Rectal smooth muscle tissue (tissue), 1 donor: ENCODE measurements around the gene PARVB.
"Not testable (repeated sequence)": the region's sequence is repeated elsewhere in the genome, so short reads cannot be mapped to it uniquely, and the experiment has no call there.

Experiments used
- H3K27ac ChIP-seq: one replicate; pipeline ENCODE4 v1.7.0; 2013; ENCODE audit warnings: low read depth, low read length, inconsistent platforms
- H3K27me3 ChIP-seq: one replicate; pipeline ENCODE4 v1.7.0; 2013; ENCODE audit warnings: low read length; ENCODE audit not compliant: control insufficient read depth, insufficient read depth
- H3K36me3 ChIP-seq: one replicate; pipeline ENCODE4 v1.7.0; 2013; ENCODE audit warnings: low read length; ENCODE audit not compliant: control insufficient read depth, insufficient read depth
- H3K4me1 ChIP-seq: one replicate; pipeline ENCODE4 v1.7.0; 2013; ENCODE audit warnings: low read length; ENCODE audit not compliant: control insufficient read depth, insufficient read depth
- H3K4me3 ChIP-seq: one replicate; pipeline ENCODE4 v1.7.0; 2013; ENCODE audit warnings: low read length
- H3K9ac ChIP-seq: one replicate; pipeline ENCODE4 v1.7.0; 2013; ENCODE audit warnings: low read length

The PARVB gene

DNA sequence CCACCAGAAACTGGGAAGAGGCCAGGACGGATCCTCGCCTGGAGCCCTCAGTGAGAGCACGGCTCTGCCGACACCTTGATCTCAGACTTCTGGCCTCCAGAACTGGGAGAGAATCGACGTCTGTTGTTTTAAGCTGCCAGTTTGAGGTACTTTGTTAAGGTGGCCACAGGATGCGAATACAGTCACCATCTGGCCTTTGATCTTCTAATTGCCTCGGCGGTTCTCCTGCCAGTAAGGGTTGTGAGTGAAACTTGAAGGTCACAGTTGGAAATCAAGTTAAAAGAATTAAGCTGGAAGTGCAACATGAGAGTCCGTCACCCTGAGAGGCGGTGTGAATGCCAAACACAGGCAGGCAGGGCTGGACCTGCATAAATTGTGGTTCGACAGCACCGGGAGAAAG, 27.9 kb downstream of the PARVB start:
- H3K9ac ChIP-seq = no peak overlapping the region
- no peak overlapping the region for H3K27ac ChIP-seq
- H3K4me1 ChIP-seq = no peaks in the 10 kb centered on the region

GRCh38 chr22:44055805-44056204, 31.7 kb downstream of the PARVB start:
- H3K9ac ChIP-seq = no peak overlapping the region
- no peaks in the 10 kb centered on the region for H3K36me3 ChIP-seq
- H3K4me1 ChIP-seq = peaks cover 6% of the 10 kb centered on the region
- no peaks in the 10 kb centered on the region for H3K27me3 ChIP-seq
- no peak overlapping the region for H3K4me3 ChIP-seq
- no peak overlapping the region for H3K27ac ChIP-seq

More for the DNA sequence above, 27.9 kb downstream of the PARVB start:
- Histone ChIP-seq H3K27me3 (no peaks in the 10 kb centered on the region), H3K4me3 (no peak overlapping the region), H3K36me3 (no peaks in the 10 kb centered on the region)

DNA sequence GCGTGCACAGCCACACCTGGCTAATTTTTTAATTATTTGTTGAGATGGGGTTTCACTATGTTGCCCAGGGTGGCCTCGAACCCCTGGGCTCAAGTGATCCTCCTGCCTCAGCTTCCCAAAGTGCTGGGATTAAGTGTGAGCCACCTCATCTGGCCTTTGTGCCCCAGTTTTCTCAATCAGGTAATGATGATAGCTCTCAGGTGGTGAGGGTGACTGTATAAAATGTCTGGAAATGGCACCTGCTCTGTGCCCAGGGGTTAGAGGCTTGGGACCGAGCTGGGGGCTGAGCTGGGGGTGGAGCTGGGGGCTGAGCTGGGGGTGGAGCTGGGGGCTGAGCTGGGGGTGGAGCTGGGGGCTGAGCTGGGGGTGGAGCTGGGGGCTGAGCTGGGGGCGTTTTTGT, 32.5 kb downstream of the PARVB start:
- not testable (repeated sequence) for H3K27me3 ChIP-seq, H3K36me3 ChIP-seq, H3K27ac ChIP-seq, H3K9ac ChIP-seq, H3K4me3 ChIP-seq, H3K4me1 ChIP-seq

GRCh38 chr22:44057401-44057987, 33.4 kb downstream of the PARVB start:
- Histone ChIP-seq H3K9ac (no peak overlapping the region), H3K36me3 (no peaks in the 10 kb centered on the region), H3K4me3 (no peak overlapping the region), H3K27ac (no peak overlapping the region), H3K27me3 (no peaks in the 10 kb centered on the region), H3K4me1 (peaks cover 6% of the 10 kb centered on the region)

DNA sequence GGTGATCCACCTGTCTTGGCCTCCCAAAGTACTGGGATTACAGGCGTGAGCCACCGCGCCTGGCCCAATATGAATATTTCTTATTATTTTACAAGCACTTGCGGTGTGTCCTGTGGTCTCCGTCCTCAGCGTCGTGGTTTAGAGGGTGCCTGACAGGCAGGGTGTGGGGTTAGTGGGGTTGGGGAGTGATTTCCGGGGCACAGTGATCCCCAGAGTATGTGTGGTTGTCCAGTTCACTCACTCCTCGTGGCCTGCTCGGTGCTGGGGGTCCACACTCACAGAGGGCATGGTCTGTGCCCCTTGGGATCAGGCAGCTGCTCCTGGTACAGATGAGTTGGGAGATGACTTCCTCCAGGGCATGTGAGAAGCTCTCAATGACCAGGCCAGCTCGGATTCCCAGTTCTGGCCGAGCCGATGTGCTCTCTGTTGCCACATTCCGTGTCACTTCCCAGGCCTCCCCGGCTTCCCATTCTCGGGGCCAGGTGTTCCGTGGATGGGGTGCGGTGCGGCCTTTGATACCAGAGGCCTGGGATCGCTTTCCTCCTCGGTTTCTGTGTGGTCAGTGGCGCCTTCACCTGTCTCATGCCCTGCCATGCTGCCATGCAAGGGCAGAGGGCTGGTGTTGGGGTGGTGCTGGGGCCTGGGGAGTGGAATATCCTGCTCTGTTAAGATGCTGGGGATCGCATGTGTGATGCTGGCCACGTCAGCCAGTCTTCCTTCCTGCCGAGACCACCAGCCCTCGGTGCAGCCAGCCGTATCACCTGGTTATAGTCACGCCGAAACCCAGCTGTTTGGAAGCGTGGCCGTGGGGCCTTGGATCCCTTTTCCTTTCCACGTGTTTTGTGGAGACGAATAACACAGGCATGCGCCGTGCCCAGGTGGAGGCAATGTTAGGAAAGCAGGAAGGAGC, 39.6 kb downstream of the PARVB start:
- Histone ChIP-seq H3K4me3 (no peak overlapping the region), H3K9ac (no peak overlapping the region), H3K36me3 (no peaks in the 10 kb centered on the region), H3K4me1 (no peaks in the 10 kb centered on the region), H3K27ac (no peak overlapping the region), H3K27me3 (no peaks in the 10 kb centered on the region)

- Histone ChIP-seq H3K9ac (no peak overlapping the region), H3K36me3 (no peaks in the 10 kb centered on the region), H3K27ac (no peak overlapping the region), H3K4me1 (no peaks in the 10 kb centered on the region), H3K4me3 (no peak overlapping the region), H3K27me3 (no peaks in the 10 kb centered on the region)
These were observed 42.9 kb downstream of the PARVB start for GRCh38 chr22:44067033-44067432.

DNA sequence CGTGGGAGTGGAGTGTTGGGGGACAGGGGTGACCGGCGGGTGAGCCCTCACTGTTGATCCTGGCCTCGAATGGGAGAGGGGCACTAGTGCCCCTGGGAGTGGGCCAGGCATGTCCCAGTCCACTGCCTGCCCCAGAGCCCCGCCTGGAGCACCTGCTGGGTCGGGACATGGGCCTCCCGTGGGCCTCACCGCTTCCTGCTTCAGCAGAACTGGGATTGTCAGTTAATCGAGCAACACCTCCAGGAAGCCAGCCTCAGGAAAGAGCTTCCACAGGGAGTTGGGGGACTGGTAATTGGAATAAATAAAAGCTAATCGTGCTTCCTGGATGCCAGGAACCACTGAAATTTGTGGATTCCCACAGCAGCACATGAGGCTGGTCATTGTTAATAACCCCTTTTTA, 43.8 kb downstream of the PARVB start:
- Histone ChIP-seq H3K36me3 (no peaks in the 10 kb centered on the region), H3K4me3 (no peak overlapping the region), H3K4me1 (no peaks in the 10 kb centered on the region), H3K27ac (no peak overlapping the region), H3K27me3 (no peaks in the 10 kb centered on the region), H3K9ac (no peak overlapping the region)

DNA sequence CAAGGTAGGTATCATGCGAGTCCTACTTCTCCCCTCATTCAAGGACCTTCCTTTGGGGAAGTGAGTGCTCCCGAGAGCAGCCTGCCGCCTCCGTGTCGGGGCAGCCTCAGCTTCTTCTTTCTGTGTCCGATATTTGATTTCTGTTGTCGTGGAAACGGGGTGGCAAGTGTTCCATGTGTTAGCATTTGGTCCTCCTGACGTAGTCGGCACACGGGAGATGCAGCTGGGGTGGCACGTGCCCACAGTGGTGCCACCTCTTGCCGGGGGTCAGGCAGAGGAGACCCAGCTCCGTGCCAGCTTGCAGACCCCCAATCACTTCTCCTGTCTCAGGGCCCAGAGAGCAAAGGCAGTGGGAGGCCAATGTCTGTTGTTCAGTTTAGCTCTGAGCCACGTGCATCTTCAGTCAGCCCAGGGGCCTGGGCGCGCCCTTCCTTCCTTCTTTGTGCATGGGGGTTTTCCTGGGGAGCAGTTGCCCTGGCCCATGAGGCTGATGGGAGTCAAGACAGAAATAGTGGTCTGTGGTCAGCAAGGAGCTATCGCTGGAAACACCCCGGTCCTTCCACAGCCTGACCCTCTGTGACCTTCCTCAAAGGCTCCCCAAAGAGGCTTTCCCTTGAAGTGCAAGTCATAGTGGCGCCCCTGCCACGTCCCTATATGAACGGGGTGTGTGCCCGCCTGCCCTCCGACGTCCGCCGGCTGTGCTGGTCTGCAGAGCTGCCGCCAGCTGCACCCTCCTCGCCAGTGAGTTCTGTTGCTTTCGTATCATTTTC, 44.5 kb downstream of the PARVB start:
- Histone ChIP-seq H3K4me1 (no peaks in the 10 kb centered on the region), H3K27me3 (no peaks in the 10 kb centered on the region), H3K36me3 (no peaks in the 10 kb centered on the region), H3K9ac (no peak overlapping the region), H3K27ac (no peak overlapping the region), H3K4me3 (no peak overlapping the region)

GRCh38 chr22:44070029-44070428, 45.9 kb downstream of the PARVB start:
- H3K36me3 ChIP-seq = no peaks in the 10 kb centered on the region
- no peaks in the 10 kb centered on the region for H3K27me3 ChIP-seq
- no peak overlapping the region for H3K27ac ChIP-seq
- no peak overlapping the region for H3K4me3 ChIP-seq
- H3K4me1 ChIP-seq = no peaks in the 10 kb centered on the region
- no peak overlapping the region for H3K9ac ChIP-seq

- Histone ChIP-seq H3K27ac (no peak overlapping the region), H3K27me3 (no peaks in the 10 kb centered on the region), H3K9ac (no peak overlapping the region), H3K4me3 (no peak overlapping the region), H3K36me3 (no peaks in the 10 kb centered on the region), H3K4me1 (no peaks in the 10 kb centered on the region)
These were observed 47.8 kb downstream of the PARVB start for GRCh38 chr22:44071781-44072326.

- Histone ChIP-seq H3K27ac (no peak overlapping the region), H3K4me1 (no peaks in the 10 kb centered on the region), H3K4me3 (no peak overlapping the region), H3K9ac (no peak overlapping the region), H3K27me3 (no peaks in the 10 kb centered on the region), H3K36me3 (no peaks in the 10 kb centered on the region)
These were observed 50.4 kb downstream of the PARVB start for GRCh38 chr22:44074337-44074984.

DNA sequence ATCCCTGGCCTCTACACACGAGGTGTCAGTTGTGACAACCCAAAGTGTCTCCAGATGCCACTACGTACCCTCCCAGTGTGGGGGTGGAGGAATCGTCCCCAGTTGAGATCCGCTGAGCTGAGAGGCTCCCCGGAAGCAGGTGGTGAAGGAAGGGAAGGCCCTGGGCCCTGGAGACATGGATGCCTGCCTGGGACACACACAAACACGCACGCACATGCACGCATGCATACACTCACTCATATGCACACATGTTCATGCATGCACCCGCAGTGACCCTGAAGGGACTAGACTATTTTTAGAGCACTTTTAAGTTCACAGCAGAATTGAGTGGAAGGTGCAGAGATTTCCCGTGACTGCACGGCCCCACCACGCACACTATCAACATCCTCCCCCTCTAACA, 50.9 kb downstream of the PARVB start:
- Histone ChIP-seq H3K4me1 (no peaks in the 10 kb centered on the region), H3K36me3 (no peaks in the 10 kb centered on the region), H3K27me3 (no peaks in the 10 kb centered on the region), H3K9ac (no peak overlapping the region), H3K27ac (no peak overlapping the region), H3K4me3 (no peak overlapping the region)
